ENCODE data around the gene PPP1R1B.

DNA sequence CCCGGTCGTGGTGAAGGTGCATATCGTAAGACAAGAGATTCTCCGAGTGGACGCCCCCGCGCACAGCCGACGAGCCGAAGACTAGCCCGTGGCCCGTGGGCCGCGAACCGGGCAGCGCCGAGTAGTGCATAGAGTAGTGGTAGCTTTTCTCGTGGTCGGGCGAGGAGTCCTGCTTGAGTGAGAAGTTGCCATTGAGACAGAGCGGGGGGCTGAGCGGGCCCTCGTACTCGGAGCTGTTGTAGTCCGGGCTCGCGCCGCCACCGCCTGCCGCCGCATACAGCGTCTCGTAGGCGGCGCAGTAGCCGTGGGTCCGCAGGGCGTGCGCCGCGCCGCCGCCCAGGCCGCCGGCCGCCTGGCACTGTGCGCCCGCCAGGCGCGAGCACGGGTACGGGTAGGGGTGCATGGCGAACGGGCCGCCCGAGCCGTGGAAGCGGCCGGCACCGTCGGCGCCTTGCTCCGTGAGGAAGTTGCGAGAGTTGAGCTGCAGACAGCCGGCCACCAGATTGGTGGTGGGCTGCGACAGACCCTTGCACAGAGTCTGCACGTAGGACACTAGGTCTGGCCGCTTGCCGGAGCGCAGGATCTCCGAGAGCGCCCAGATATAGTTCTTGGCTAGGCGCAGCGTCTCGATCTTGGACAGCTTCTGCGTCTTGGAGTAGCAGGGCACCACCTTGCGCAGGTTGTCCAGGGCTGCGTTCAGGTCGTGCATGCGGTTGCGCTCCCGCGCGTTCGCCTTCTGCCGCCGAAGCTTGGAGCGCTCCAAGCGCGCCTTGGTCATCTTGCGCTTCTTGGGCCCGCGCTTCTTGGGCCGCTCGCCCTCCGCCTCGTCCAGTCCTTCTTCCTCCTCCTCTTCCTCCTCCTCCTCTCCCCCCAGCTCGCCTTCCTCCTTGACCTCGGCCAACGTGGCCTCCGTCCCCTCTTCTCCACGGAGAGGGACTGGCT, 21.0 kb upstream of the PPP1R1B start:
- TF ChIP-seq, protein P1, sequence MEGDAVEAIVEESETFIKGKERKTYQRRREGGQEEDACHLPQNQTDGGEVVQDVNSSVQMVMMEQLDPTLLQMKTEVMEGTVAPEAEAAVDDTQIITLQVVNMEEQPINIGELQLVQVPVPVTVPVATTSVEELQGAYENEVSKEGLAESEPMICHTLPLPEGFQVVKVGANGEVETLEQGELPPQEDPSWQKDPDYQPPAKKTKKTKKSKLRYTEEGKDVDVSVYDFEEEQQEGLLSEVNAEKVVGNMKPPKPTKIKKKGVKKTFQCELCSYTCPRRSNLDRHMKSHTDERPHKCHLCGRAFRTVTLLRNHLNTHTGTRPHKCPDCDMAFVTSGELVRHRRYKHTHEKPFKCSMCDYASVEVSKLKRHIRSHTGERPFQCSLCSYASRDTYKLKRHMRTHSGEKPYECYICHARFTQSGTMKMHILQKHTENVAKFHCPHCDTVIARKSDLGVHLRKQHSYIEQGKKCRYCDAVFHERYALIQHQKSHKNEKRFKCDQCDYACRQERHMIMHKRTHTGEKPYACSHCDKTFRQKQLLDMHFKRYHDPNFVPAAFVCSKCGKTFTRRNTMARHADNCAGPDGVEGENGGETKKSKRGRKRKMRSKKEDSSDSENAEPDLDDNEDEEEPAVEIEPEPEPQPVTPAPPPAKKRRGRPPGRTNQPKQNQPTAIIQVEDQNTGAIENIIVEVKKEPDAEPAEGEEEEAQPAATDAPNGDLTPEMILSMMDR (optimal IDR thresholded peaks at IDR 0.05 in 1 of 3, IDR thresholded peaks at IDR 0.05 in 1 of 3, conservative IDR thresholded peaks at IDR 0.05 in 1 of 3; ENCODE audit: extremely low read depth in 1 of 3, insufficient read depth in 2 of 3, low read length in 3 of 3) = peak in 1 of 3 experiments; percentile 16
- peak; percentile 96 for TF ChIP-seq EZH2 (IDR thresholded peaks at IDR 0.05; ENCODE audit: low read length)
